ENCODE data around the gene FRAS1.
A peak's percentile ranks its signal among the peaks of the same experiment; 100 is the strongest.

FRAS1 gene

DNA sequence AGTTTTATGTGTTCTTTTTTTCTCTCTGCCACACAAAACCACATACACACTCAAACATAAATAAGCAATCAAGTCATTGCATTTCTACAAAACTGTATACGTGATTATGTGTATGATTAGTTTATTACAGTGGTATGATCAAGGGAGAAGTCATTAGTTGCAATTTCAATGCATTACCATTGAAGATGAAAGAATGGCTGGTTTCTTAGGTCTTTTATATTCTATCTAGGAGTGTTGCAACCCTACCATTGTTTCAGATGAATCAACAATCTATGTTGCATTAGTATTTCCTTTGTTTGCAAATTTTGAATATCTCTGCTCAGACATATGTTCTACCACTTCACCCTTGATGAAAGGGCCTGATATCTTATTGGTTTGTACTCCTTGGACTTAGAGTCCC lies 501.3 kb downstream of the FRAS1 start:
- Histone ChIP-seq H3K9ac (ENCODE audit: low read length) (no peak overlapping the region), H3K27me3 (ENCODE audit: control insufficient read depth, insufficient read depth, low read length) (no peaks in the 10 kb centered on the region), H3K36me3 (ENCODE audit: control insufficient read depth, insufficient read depth, low read length) (no peaks in the 10 kb centered on the region), H3K27ac (ENCODE audit: low read depth, low read length) (no peak overlapping the region), H3K4me3 (ENCODE audit: low read length) (no peak overlapping the region), H3K4me1 (ENCODE audit: control insufficient read depth, insufficient read depth, low read length) (peaks cover 13% of the 10 kb centered on the region)

DNA sequence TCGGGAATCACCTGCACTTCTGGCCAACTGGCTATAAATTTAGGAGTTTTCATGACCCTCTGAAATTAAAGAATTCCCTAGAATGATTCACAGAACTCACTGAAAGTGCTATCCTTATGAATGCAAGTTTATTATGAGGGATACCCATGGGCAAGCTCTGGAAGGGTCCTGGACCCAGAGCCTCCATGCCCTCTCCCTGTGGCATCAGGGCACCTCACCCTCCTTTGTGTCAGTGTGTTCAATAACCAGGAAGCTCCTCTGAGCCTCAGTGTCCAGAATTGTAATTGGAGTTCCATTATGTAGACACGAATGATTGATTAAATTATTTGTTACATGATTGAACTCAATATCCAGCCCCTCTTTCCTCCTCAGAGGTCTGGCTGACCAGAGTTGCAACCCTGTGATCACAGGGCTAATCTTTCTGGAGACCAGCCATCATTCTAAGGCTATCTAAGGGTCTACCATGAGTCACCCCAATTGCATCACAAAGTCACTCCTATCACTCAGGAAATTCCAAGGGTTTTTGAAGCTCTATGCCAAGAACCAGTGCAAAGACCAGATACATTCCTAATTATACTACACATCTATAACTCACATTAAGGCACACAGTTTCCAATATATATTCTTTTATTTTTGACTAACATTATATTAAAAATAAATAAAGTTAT lies 503.3 kb downstream of the FRAS1 start:
- H3K4me1 ChIP-seq (ENCODE audit: control insufficient read depth, insufficient read depth, low read length): peaks cover 13% of the 10 kb centered on the region
- no peak overlapping the region for H3K9ac ChIP-seq (ENCODE audit: low read length)
- no peaks in the 10 kb centered on the region for H3K36me3 ChIP-seq (ENCODE audit: control insufficient read depth, insufficient read depth, low read length)
- H3K27ac ChIP-seq (ENCODE audit: low read depth, low read length): peak overlapping the region; percentile 14
- no peak overlapping the region for H3K4me3 ChIP-seq (ENCODE audit: low read length)
- H3K27me3 ChIP-seq (ENCODE audit: control insufficient read depth, insufficient read depth, low read length): no peaks in the 10 kb centered on the region

DNA sequence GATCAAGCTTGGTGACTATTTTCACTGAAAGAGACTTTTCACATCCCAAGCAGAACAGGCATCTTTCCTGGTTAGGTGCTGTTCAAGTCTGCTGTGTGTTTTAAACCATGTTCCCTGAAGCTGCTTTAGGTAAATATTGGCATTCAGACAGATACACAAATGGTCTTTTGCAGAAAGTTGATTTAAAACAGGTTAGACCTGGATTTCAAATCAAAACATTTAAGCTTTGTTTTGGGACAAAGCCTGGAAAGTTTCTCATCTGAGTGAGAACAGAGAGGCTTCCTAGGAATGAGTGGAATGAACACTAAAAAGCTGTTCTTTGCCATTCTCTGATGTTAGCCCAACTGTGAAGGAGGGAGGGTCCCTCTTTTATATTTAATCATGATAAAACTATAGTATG lies 504.6 kb downstream of the FRAS1 start:
- H3K27me3 ChIP-seq (ENCODE audit: control insufficient read depth, insufficient read depth, low read length): no peaks in the 10 kb centered on the region
- H3K9ac ChIP-seq (ENCODE audit: low read length): no peak overlapping the region
- H3K36me3 ChIP-seq (ENCODE audit: control insufficient read depth, insufficient read depth, low read length): no peaks in the 10 kb centered on the region
- no peak overlapping the region for H3K4me3 ChIP-seq (ENCODE audit: low read length)
- peaks cover 13% of the 10 kb centered on the region for H3K4me1 ChIP-seq (ENCODE audit: control insufficient read depth, insufficient read depth, low read length)
- H3K27ac ChIP-seq (ENCODE audit: low read depth, low read length): no peak overlapping the region

DNA sequence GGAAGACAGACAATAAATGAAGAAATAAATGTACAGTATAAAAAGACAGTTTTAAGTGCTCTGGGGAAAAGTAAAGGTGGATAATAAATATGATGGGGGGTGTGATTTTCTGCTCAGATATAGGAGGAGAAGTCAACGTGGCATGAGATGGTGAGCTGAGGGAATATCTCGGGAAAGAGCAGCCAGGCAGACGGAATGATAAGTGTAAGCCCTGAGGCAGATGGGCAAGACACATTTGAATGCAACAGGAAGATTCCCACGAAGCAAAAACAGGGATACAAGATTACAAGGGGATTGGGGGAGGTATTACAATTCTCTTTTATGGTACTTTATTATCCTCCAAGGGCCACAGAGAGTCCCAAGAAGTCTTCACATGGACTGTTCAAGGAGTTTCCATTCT lies 505.6 kb downstream of the FRAS1 start:
- H3K4me3 ChIP-seq (ENCODE audit: low read length): no peak overlapping the region
- peaks cover 13% of the 10 kb centered on the region for H3K4me1 ChIP-seq (ENCODE audit: control insufficient read depth, insufficient read depth, low read length)
- H3K27me3 ChIP-seq (ENCODE audit: control insufficient read depth, insufficient read depth, low read length): no peaks in the 10 kb centered on the region
- H3K27ac ChIP-seq (ENCODE audit: low read depth, low read length): no peak overlapping the region
- H3K36me3 ChIP-seq (ENCODE audit: control insufficient read depth, insufficient read depth, low read length): no peaks in the 10 kb centered on the region
- H3K9ac ChIP-seq (ENCODE audit: low read length): no peak overlapping the region

DNA sequence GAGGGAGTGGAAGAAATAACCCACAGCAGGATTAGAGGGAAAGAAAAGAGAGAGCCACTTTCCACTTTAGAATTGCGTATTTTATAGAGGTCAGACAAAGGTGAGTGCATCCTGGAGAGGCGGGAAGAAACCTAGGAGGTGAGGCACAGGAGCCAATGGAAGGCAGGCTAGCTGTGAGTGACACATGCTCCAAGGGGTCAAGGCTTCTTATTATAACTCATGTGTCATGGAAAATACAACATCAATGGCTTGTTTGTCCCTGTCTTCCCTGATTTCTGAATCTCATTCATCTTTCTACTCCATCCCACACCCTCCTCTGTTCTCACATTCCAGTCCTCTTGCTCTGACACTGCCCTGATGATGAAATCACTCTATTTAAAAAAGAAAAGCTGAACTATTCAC lies 508.8 kb downstream of the FRAS1 start:
- peak overlapping the region; percentile 46 for H3K27ac ChIP-seq (ENCODE audit: low read depth, low read length)
- no peak overlapping the region for H3K9ac ChIP-seq (ENCODE audit: low read length)

DNA sequence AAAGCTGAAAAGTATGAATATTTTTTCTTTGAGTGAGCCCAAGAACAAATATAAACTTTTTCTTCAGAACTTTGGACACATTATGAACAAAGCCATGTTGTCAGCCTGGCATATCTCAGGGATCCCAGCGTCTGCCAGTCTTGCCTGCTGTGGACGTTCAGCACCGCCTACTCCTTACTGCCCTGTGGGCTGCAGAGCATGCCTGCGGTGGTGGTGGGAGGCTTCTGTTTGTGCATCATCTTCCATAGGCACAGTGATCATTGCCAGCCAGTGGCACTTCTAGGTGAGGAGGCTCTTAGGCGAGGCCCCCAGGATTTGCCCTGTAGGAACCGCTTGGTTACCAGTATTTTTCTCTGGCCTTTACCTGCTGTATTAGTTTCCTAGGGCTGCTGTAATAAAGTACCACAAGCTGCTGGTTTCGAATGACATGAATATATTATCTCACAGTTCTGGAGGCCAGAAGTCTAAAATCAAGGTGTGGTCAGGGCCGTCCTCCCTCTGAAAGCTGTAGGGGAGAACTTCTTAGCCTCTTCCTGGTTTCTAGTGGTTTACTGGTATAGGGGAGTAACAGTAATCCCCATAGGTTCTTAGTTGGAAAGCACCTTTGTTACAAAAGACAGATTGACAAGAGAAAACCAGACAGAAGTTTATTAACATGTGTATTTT lies 509.8 kb downstream of the FRAS1 start:
- peak overlapping the region; percentile 42 for H3K27ac ChIP-seq (ENCODE audit: low read depth, low read length)

More for the DNA sequence above, 508.8 kb downstream of the FRAS1 start:
- Histone ChIP-seq H3K4me1 (ENCODE audit: control insufficient read depth, insufficient read depth, low read length) (peaks cover 16% of the 10 kb centered on the region), H3K27me3 (ENCODE audit: control insufficient read depth, insufficient read depth, low read length) (no peaks in the 10 kb centered on the region), H3K4me3 (ENCODE audit: low read length) (no peak overlapping the region), H3K36me3 (ENCODE audit: control insufficient read depth, insufficient read depth, low read length) (no peaks in the 10 kb centered on the region)

DNA sequence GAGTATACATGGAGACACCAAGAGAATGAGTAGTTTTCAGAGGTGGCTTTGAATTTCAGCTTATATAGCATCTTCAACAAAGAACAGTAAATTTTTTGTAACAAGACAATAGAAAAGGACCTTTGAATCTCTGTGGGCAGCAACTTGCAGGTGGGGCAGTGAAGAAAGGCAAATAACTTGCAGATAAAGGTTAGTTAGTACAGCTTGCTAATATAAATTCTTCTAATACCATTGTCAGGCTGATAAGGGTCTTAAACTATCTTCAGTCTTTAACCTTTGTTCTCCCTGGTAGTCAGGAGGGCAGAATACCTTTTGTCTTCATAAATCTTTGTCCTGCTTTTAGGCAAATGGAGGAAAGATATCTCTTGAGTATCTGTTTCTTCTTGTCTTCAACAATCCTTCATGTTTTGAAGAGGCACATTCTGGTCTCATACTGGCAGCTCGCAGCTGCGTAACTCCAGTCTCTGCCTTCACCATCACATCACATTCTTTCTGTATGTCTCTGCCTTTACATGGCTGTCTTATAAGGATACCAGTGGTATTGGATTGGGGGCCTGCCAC lies 510.5 kb downstream of the FRAS1 start:
- Histone ChIP-seq H3K4me1 (ENCODE audit: control insufficient read depth, insufficient read depth, low read length) (peaks cover 8% of the 10 kb centered on the region), H3K27ac (ENCODE audit: low read depth, low read length) (peak overlapping the region; percentile 44), H3K4me3 (ENCODE audit: low read length) (no peak overlapping the region), H3K27me3 (ENCODE audit: control insufficient read depth, insufficient read depth, low read length) (no peaks in the 10 kb centered on the region), H3K36me3 (ENCODE audit: control insufficient read depth, insufficient read depth, low read length) (no peaks in the 10 kb centered on the region), H3K9ac (ENCODE audit: low read length) (no peak overlapping the region)

More for the DNA sequence above, 509.8 kb downstream of the FRAS1 start:
- Histone ChIP-seq H3K27me3 (ENCODE audit: control insufficient read depth, insufficient read depth, low read length) (no peaks in the 10 kb centered on the region), H3K4me3 (ENCODE audit: low read length) (no peak overlapping the region), H3K4me1 (ENCODE audit: control insufficient read depth, insufficient read depth, low read length) (peaks cover 8% of the 10 kb centered on the region), H3K9ac (ENCODE audit: low read length) (no peak overlapping the region), H3K36me3 (ENCODE audit: control insufficient read depth, insufficient read depth, low read length) (no peaks in the 10 kb centered on the region)

DNA sequence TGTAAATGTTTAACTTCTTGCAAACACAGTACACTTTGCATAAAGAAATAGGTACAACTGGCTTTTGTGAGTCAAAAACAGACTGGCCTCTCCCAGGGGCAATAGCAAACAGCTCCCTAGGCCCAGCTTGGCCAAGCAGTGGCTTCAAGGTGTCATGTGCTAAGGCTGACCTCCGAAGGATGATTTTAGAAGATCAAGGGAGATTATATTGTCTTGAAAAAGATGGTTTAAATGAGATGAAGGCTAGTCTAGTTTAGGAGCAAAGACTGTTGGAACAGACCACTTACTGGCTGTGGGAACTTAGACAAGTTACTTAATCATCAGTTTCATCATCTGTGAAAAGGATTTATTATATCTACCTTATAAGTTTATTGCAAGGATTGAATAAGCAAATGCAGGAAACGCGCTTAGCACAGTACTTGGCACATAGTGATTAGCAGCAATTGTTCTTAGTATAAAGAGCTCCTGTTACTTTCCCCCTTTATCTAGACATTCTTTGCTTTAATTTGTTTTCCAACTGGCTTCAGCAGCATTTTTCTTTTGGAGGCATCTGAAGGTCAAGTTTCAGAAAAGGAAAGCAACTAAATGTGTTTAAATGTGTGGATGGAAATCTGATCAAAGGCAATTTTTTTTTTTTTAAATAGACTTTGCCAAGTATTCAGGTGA lies 511.6 kb downstream of the FRAS1 start:
- Histone ChIP-seq H3K4me1 (ENCODE audit: control insufficient read depth, insufficient read depth, low read length) (peaks cover 8% of the 10 kb centered on the region), H3K27ac (ENCODE audit: low read depth, low read length) (no peak overlapping the region), H3K27me3 (ENCODE audit: control insufficient read depth, insufficient read depth, low read length) (no peaks in the 10 kb centered on the region), H3K4me3 (ENCODE audit: low read length) (no peak overlapping the region), H3K9ac (ENCODE audit: low read length) (no peak overlapping the region), H3K36me3 (ENCODE audit: control insufficient read depth, insufficient read depth, low read length) (no peaks in the 10 kb centered on the region)

DNA sequence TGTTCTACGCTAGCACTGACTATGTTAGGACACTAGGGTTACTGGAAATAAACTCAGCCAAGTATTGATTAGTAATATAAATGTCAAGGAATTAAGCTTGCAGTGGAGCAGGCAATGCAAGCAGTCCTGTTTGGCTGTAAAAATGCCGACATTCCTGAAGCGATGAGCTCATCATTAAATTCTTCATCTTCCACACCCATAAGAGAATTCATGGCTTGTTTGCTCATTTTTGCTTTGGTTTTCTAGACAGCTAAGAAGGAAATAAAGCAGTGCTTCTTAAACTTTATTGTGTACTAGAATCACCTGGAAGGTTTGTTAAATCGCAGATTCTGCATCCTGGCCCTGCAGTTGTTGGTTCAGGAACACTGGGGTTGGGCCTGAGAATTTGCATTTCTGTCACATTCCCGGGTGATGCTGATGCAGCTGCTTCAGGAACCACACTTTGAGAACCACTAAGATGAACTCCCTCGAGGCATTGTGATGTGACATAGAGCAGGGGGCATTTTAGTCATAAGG lies 512.2 kb downstream of the FRAS1 start:
- no peak overlapping the region for H3K9ac ChIP-seq (ENCODE audit: low read length)
- H3K27me3 ChIP-seq (ENCODE audit: control insufficient read depth, insufficient read depth, low read length): no peaks in the 10 kb centered on the region
- H3K36me3 ChIP-seq (ENCODE audit: control insufficient read depth, insufficient read depth, low read length): no peaks in the 10 kb centered on the region
- H3K4me1 ChIP-seq (ENCODE audit: control insufficient read depth, insufficient read depth, low read length): peaks cover 8% of the 10 kb centered on the region
- H3K27ac ChIP-seq (ENCODE audit: low read depth, low read length): peak overlapping the region; percentile 50
- H3K4me3 ChIP-seq (ENCODE audit: low read length): no peak overlapping the region

DNA sequence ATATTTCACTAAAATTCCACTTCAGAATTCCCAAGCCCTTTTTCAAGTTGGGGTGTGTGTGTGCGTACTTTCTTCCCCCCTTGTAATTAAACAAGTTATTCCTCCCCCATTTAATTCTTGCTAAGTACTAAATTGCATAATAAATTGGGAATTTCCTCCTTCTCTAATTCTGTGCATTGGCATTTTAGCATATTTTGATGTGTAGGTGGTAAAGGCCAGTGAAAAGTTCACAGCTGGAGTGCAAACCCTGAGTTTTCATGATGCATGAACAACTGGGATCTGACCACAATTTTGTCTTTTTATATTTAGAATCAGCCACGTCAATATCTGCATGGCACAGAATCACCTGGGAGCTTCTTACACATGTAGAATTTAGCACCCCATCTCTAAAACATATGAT lies 513.0 kb downstream of the FRAS1 start:
- Histone ChIP-seq H3K9ac (ENCODE audit: low read length) (no peak overlapping the region), H3K27me3 (ENCODE audit: control insufficient read depth, insufficient read depth, low read length) (no peaks in the 10 kb centered on the region), H3K36me3 (ENCODE audit: control insufficient read depth, insufficient read depth, low read length) (no peaks in the 10 kb centered on the region), H3K4me3 (ENCODE audit: low read length) (no peak overlapping the region), H3K4me1 (ENCODE audit: control insufficient read depth, insufficient read depth, low read length) (peaks cover 8% of the 10 kb centered on the region), H3K27ac (ENCODE audit: low read depth, low read length) (no peak overlapping the region)

DNA sequence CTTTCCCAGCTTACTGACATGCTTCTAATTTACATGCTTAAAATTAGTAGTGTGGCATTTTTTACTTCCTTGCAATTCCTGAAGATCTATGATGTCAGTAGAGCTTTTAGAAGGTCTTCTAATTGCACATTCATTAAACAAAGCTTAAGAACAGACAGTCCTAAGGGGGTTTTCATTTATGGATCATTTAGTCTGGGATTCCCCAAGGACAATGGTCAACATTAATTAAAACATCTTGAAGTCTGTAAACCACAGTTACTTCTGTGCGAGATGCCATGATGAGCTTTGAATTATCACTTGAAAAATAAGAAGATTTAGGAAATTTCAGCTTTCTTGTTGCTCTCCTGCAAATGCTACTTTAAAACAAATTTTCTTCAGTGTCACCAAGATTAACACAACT lies 514.7 kb downstream of the FRAS1 start:
- Histone ChIP-seq H3K4me3 (ENCODE audit: low read length) (no peak overlapping the region), H3K27me3 (ENCODE audit: control insufficient read depth, insufficient read depth, low read length) (no peaks in the 10 kb centered on the region), H3K4me1 (ENCODE audit: control insufficient read depth, insufficient read depth, low read length) (peaks cover 8% of the 10 kb centered on the region), H3K9ac (ENCODE audit: low read length) (no peak overlapping the region), H3K27ac (ENCODE audit: low read depth, low read length) (no peak overlapping the region), H3K36me3 (ENCODE audit: control insufficient read depth, insufficient read depth, low read length) (no peaks in the 10 kb centered on the region)

DNA sequence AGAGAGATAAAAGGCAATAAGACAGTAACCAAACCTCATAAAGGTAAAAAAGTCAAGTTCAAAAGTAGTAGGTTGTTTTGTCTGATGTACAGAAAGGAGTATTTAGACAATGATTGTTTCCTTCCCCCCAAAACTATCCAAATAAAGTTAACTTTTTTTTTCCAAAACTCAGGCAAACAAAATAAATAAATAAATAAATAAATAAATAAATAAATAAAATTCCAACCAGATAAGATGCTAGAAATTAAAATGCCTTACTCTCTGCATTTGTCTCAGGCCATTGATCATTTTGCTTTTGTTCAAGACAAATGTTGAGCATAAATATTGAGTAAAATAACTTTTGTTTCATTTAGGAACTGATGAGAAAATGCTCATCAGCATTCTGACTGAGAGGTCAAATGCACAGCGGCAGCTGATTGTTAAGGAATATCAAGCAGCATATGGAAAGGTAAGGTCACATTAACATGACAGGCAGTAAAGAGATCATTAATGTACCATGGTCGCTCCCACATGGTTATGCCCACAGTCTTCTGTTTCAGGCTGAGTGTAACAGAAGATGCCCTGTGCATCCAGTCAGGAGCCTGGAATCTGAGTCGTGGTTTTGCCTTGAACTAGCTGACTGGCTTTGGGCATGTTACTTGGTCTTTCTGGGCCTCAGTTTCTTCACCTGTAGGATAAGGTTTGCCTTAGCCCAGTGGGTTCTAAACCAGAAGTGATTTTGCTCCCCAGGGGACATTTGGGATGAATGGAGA lies 521.7 kb downstream of the FRAS1 start:
- Histone ChIP-seq H3K4me1 (ENCODE audit: control insufficient read depth, insufficient read depth, low read length) (no peaks in the 10 kb centered on the region), H3K9ac (ENCODE audit: low read length) (no peak overlapping the region), H3K36me3 (ENCODE audit: control insufficient read depth, insufficient read depth, low read length) (no peaks in the 10 kb centered on the region), H3K27me3 (ENCODE audit: control insufficient read depth, insufficient read depth, low read length) (no peaks in the 10 kb centered on the region), H3K4me3 (ENCODE audit: low read length) (no peak overlapping the region), H3K27ac (ENCODE audit: low read depth, low read length) (no peak overlapping the region)
